IMR-90 (cell line): Measurements from ENCODE around the gene USP26. TPM values are rescaled to one million over a fixed set of nuclear protein-coding genes. Genes with fewer than 3 reads are reported as not detected.
A peak's percentile ranks its signal among the peaks of the same experiment; 100 is the strongest.

Source experiments
- ATAC-seq: fragments of 200-7000 bp; cut with Tn5 transposase; 2 replicates; pipeline ENCODE4 v1.9.1; 2020; ENCODE audit warnings: low read depth, mild to moderate bottlenecking, moderate library complexity
- Bru-seq: library from RNA; stranded (reverse); fragments of 400-500 nt; gene quantifications from one replicate; lab custom pipeline; 2021; lab: Mats Ljungman, UMichigan
- BruChase-seq, 2 experiments: library from RNA; stranded (reverse); fragments of 400-500 nt; gene quantifications; one replicate each; lab custom pipeline; 2021; lab: Mats Ljungman, UMichigan
- BruUV-seq: library from RNA; stranded (reverse); fragments of 400-500 nt; replicated peaks from 2 replicates; lab custom pipeline; 2021; lab: Mats Ljungman, UMichigan
- CTCF ChIA-PET: fragments of 300-600 bp; formaldehyde crosslinking; extraction: SDS; loops from one replicate; lab custom pipeline; 2021; ENCODE audit warnings: antibody characterized with exemption; lab: Yijun Ruan, JAX
- POLR2A ChIA-PET: fragments of 300-600 bp; sonication (Branson Sonifier 250); formaldehyde crosslinking; loops from one replicate; lab custom pipeline; 2022; ENCODE audit warnings: antibody characterized with exemption; ENCODE audit not compliant: unreplicated experiment; lab: Charles Lee
- DNase-seq: peaks from one replicate; pipeline ENCODE4 v3.0.0; 2013
- H2AFZ ChIP-seq: replicated peaks from 2 replicates; pipeline ENCODE3; 2013; ENCODE audit warnings: low read length, mild to moderate bottlenecking; ENCODE audit not compliant: poor library complexity
- H2AK5ac ChIP-seq: 2 replicates; pipeline ENCODE4 v1.6.1; 2013; ENCODE audit warnings: low read depth, low read length, inconsistent platforms
- H2AK9ac ChIP-seq: replicated peaks from 2 replicates; pipeline ENCODE3; 2013; ENCODE audit warnings: mild to moderate bottlenecking, low read depth, low read length, moderate library complexity; ENCODE audit not compliant: poor library complexity
- H2BK120ac ChIP-seq: 2 replicates; pipeline ENCODE4 v1.6.1; 2013; ENCODE audit warnings: low read depth, low read length, inconsistent platforms
- H2BK15ac ChIP-seq: 3 replicates; pipeline ENCODE4 v1.6.1; 2013; ENCODE audit warnings: low read depth, low read length, inconsistent platforms
- H2BK20ac ChIP-seq: 2 replicates; pipeline ENCODE4 v1.6.1; 2013; ENCODE audit warnings: low read depth, mild to moderate bottlenecking, inconsistent platforms, low read length, moderate library complexity
- H2BK5ac ChIP-seq: 2 replicates; pipeline ENCODE4 v1.6.1; 2013; ENCODE audit warnings: mild to moderate bottlenecking, low read depth, low read length, inconsistent platforms; ENCODE audit not compliant: poor library complexity, severe bottlenecking
- H3K14ac ChIP-seq: replicated peaks from 2 replicates; pipeline ENCODE4 v1.6.1; 2013; ENCODE audit warnings: low read depth, low read length, inconsistent platforms
- H3K18ac ChIP-seq: 2 replicates; pipeline ENCODE4 v1.6.1; 2013; ENCODE audit warnings: low read depth, low read length, control low read depth
- H3K23ac ChIP-seq: 2 replicates; pipeline ENCODE4 v1.6.1; 2013; ENCODE audit warnings: low read depth, low read length, inconsistent platforms
- H3K27ac ChIP-seq: 2 replicates; pipeline ENCODE4 v1.5.1; 2013; ENCODE audit warnings: mild to moderate bottlenecking, control low read depth, low read length; ENCODE audit not compliant: insufficient read depth
- H3K27me3 ChIP-seq: 2 replicates; pipeline ENCODE4 v1.6.1; 2013; ENCODE audit warnings: low read length; ENCODE audit not compliant: control insufficient read depth, insufficient read depth
- H3K36me3 ChIP-seq: 2 replicates; pipeline ENCODE4 v1.6.1; 2013; ENCODE audit warnings: low read length, mixed read lengths; ENCODE audit not compliant: control insufficient read depth, insufficient read depth
- H3K4ac ChIP-seq: 2 replicates; pipeline ENCODE4 v1.6.1; 2013; ENCODE audit warnings: low read depth, low read length, inconsistent platforms
- H3K4me1 ChIP-seq: 2 replicates; pipeline ENCODE4 v1.6.1; 2013; ENCODE audit warnings: low read length, mixed read lengths; ENCODE audit not compliant: control insufficient read depth, insufficient read depth
- H3K4me2 ChIP-seq: 2 replicates; pipeline ENCODE4 v1.6.1; 2013; ENCODE audit warnings: low read depth, mild to moderate bottlenecking, control low read depth, low read length, moderate library complexity
- H3K4me3 ChIP-seq: 2 replicates; pipeline ENCODE4 v1.5.1; 2013; ENCODE audit warnings: low read depth, mild to moderate bottlenecking, control low read depth, low read length, moderate library complexity; ENCODE audit not compliant: insufficient read depth
- H3K56ac ChIP-seq: 2 replicates; pipeline ENCODE4 v1.6.1; 2013; ENCODE audit warnings: low read length, inconsistent platforms; ENCODE audit not compliant: insufficient read depth; ENCODE audit errors: extremely low read depth
- H3K79me1 ChIP-seq, 2 experiments: 2 replicates each; pipeline ENCODE4 v1.6.1; 2013; ENCODE audit warnings: low read length in 2 of 2, inconsistent platforms in 1 of 2, low read depth in 1 of 2
- H3K9ac ChIP-seq: 2 replicates; pipeline ENCODE4 v1.6.1; 2013; ENCODE audit warnings: low read depth, low read length, control low read depth
- H3K9me1 ChIP-seq: 2 replicates; pipeline ENCODE4 v1.6.1; 2013; ENCODE audit warnings: low read length, inconsistent platforms; ENCODE audit not compliant: insufficient read depth
- H3K9me3 ChIP-seq: 2 replicates; pipeline ENCODE4 v1.6.1; 2013; ENCODE audit warnings: low read length; ENCODE audit not compliant: control insufficient read depth, insufficient read depth
- H4K20me1 ChIP-seq: 2 replicates; pipeline ENCODE4 v1.6.1; 2013; ENCODE audit warnings: low read length, inconsistent platforms; ENCODE audit not compliant: insufficient read depth
- H4K5ac ChIP-seq: 2 replicates; pipeline ENCODE4 v1.6.1; 2013; ENCODE audit warnings: mild to moderate bottlenecking, low read depth, low read length, control low read depth
- H4K8ac ChIP-seq, 2 experiments: 2 replicates each; pipeline ENCODE4 v1.6.1; 2013; ENCODE audit warnings: low read depth in 2 of 2, low read length in 2 of 2, control low read depth in 1 of 2, inconsistent platforms in 1 of 2
- H4K91ac ChIP-seq: 2 replicates; pipeline ENCODE4 v1.6.1; 2013; ENCODE audit warnings: low read depth, low read length, inconsistent platforms; ENCODE audit not compliant: insufficient read depth
- CEBPB ChIP-seq: IDR thresholded peaks from 2 replicates; pipeline ENCODE4 v1.6.1; 2012; ENCODE audit warnings: low read depth, low read length, improper control_type of control experiment
- MXI1 ChIP-seq: IDR thresholded peaks from 2 replicates; pipeline ENCODE4 v1.6.1; 2012; ENCODE audit warnings: low read depth, mild to moderate bottlenecking, low read length, moderate library complexity, borderline replicate concordance
- POLR2A ChIP-seq: IDR thresholded peaks from 2 replicates; pipeline ENCODE4 v1.6.1; 2012; ENCODE audit warnings: mild to moderate bottlenecking, low read depth, low read length
- RFX5 ChIP-seq: IDR thresholded peaks from 2 replicates; pipeline ENCODE4 v1.8.0; 2012; ENCODE audit warnings: low read depth, mild to moderate bottlenecking, low read length, moderate library complexity
- WGBS, 2 experiments: methylation state at CpG; one replicate each; pipeline versions ENCODE4 v1.1.5 to v1.1.7; 2013; ENCODE audit warnings: missing lambda C conversion rate in 2 of 2; ENCODE audit not compliant: insufficient read length in 1 of 2; ENCODE audit errors: extremely low coverage in 2 of 2; 5-methylcytosine and 5-hydroxymethylcytosine counted together
- dilution Hi-C: fragments of 300-500 bp; cut with HindIII; formaldehyde crosslinking; loops from one replicate; pipeline ENCODE4 v1.14.3; 2018; ENCODE audit warnings: low sequenced_read_pairs; ENCODE audit not compliant: unreplicated experiment
- in situ Hi-C: fragments of 300-500 bp; cut with MboI; formaldehyde crosslinking; loops from 3 replicates; pipeline ENCODE4 v1.14.3; 2019; ENCODE audit warnings: low sequenced_read_pairs, inconsistent platforms, mixed read lengths
- intact Hi-C: fragments of 100-400 bp; cut with micrococcal nuclease; formaldehyde crosslinking; loops from 2 replicates; pipeline ENCODE4 v1.10.0; 2022
- long read RNA-seq: library from polyadenylated mRNA; unstranded; transcript quantifications from one replicate; pipeline ENCODE4 v2.0.0, GENCODE V29; 2021; ENCODE audit not compliant: unreplicated experiment
- polyA plus RNA-seq, 3 experiments: library from polyadenylated mRNA; depleted of rRNA; stranded (reverse); fragments of >200 nt; gene quantifications; 2 replicates each; pipeline ENCODE4 v1.2.3, GENCODE V29; 2012; ENCODE audit warnings: low replicate concordance in 1 of 3
- total RNA-seq: library from RNA; depleted of rRNA; stranded (reverse); fragments of >200 nt; gene quantifications from 2 replicates; pipeline ENCODE4 v1.2.3, GENCODE V29; 2012; rRNA removed

The USP26 gene, protein sequence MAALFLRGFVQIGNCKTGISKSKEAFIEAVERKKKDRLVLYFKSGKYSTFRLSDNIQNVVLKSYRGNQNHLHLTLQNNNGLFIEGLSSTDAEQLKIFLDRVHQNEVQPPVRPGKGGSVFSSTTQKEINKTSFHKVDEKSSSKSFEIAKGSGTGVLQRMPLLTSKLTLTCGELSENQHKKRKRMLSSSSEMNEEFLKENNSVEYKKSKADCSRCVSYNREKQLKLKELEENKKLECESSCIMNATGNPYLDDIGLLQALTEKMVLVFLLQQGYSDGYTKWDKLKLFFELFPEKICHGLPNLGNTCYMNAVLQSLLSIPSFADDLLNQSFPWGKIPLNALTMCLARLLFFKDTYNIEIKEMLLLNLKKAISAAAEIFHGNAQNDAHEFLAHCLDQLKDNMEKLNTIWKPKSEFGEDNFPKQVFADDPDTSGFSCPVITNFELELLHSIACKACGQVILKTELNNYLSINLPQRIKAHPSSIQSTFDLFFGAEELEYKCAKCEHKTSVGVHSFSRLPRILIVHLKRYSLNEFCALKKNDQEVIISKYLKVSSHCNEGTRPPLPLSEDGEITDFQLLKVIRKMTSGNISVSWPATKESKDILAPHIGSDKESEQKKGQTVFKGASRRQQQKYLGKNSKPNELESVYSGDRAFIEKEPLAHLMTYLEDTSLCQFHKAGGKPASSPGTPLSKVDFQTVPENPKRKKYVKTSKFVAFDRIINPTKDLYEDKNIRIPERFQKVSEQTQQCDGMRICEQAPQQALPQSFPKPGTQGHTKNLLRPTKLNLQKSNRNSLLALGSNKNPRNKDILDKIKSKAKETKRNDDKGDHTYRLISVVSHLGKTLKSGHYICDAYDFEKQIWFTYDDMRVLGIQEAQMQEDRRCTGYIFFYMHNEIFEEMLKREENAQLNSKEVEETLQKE
- total RNA-seq: not detected in 2 replicates
- not detected in 2 replicates for polyA plus RNA-seq (2012; rRNA removed)
- polyA plus RNA-seq (2012; cell fraction: cytosol; rRNA removed): not detected in 2 replicates
- not detected in 2 replicates for polyA plus RNA-seq (2012; cell fraction: nucleus; rRNA removed; ENCODE audit: low replicate concordance)
- not detected for Bru-seq, nascent RNA
- BruChase-seq, experiment 1, labeled RNA remaining after a 6-hour chase: not detected
- BruChase-seq, experiment 2, labeled RNA remaining after a 2-hour chase: percentile 3 among the genes with signal in this experiment
- long read RNA-seq: 0 reads

DNA sequence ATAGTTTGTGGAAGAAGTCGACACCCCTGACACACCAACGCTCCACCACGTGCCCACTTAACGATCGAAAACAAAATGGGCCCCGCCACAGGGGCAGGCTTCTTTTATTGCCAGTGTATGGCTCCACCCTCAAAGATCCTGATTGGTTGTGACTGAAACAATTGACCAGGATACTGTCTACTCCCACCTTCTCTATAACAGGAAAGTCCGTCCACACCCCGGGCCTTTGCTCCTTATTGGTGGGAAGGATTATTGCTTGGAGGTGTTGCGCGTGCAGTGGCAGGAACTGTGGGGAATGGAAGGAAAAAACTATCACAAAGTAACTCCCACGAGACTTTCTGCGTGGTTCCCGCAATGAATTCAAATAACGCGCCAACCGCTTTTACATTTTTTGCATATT lies at the start of gene USP26:
USP26 (minus strand) TSS at position 79 of the 400 bp plus-strand sequence. CDS start 68,889 bp downstream, outside the sequence.
- Histone ChIP-seq H3K4me1 (no peaks in the 10 kb centered on the region), H3K4me3 (no peak within 1 kb of the TSS), H4K8ac (no peak within 1 kb of the TSS), H2AFZ (no peak within 1 kb of the TSS), H3K23ac (no peak within 1 kb of the TSS), H2BK5ac (no peak within 1 kb of the TSS), H3K4ac (no peak within 1 kb of the TSS), H3K9ac (no peak within 1 kb of the TSS), H3K9me3 (no peaks in the 10 kb centered on the region), H3K18ac (no peak within 1 kb of the TSS), H2AK9ac (no peak within 1 kb of the TSS), H2AK5ac (no peak within 1 kb of the TSS), H4K91ac (no peak within 1 kb of the TSS), H4K5ac (no peak within 1 kb of the TSS), H2BK120ac (no peak within 1 kb of the TSS), H3K27ac (no peak within 1 kb of the TSS), H3K56ac (no peak within 1 kb of the TSS), H3K79me1 (no peaks in the 10 kb centered on the region), H2BK20ac (no peak within 1 kb of the TSS), H3K27me3 (no peaks in the 10 kb centered on the region), H3K4me2 (no peak within 1 kb of the TSS), H4K20me1 (no peaks in the 10 kb centered on the region), H2BK15ac (no peak within 1 kb of the TSS), H3K36me3 (no peaks in the 10 kb centered on the region), H3K9me1 (no peaks in the 10 kb centered on the region), H3K14ac (no peak within 1 kb of the TSS)
- no TSS peak for BruUV-seq
- ChIA-PET POLR2A (no interaction called here), CTCF (no interaction called here)
- dilution Hi-C loops: no loop called here
- intact Hi-C loops: no loop called here
- in situ Hi-C loops: no loop called here
- DNase-seq: no peak
- no peak for TF ChIP-seq RFX5
- no peak for TF ChIP-seq MXI1
- no peak for TF ChIP-seq CEBPB
- no peak for TF ChIP-seq POLR2A
- ATAC-seq: no peak
- WGBS, 2 experiments: 90% methylated on average over 3 of the region's 16 CpGs; no CpG with 5 or more reads in 1 of the 2 experiments
